ENCODE data around the gene SMTNL1. TPM values are rescaled to one million over a fixed set of nuclear protein-coding genes. Genes with fewer than 3 reads are reported as not detected.

SMTNL1 gene
- total RNA-seq, 1 experiment from 2014 or later = 0.26 TPM

GRCh38 chr11:57506522-57506921 lies 30.9 kb upstream of the SMTNL1 start (continued):
- TF ChIP-seq, protein P1, sequence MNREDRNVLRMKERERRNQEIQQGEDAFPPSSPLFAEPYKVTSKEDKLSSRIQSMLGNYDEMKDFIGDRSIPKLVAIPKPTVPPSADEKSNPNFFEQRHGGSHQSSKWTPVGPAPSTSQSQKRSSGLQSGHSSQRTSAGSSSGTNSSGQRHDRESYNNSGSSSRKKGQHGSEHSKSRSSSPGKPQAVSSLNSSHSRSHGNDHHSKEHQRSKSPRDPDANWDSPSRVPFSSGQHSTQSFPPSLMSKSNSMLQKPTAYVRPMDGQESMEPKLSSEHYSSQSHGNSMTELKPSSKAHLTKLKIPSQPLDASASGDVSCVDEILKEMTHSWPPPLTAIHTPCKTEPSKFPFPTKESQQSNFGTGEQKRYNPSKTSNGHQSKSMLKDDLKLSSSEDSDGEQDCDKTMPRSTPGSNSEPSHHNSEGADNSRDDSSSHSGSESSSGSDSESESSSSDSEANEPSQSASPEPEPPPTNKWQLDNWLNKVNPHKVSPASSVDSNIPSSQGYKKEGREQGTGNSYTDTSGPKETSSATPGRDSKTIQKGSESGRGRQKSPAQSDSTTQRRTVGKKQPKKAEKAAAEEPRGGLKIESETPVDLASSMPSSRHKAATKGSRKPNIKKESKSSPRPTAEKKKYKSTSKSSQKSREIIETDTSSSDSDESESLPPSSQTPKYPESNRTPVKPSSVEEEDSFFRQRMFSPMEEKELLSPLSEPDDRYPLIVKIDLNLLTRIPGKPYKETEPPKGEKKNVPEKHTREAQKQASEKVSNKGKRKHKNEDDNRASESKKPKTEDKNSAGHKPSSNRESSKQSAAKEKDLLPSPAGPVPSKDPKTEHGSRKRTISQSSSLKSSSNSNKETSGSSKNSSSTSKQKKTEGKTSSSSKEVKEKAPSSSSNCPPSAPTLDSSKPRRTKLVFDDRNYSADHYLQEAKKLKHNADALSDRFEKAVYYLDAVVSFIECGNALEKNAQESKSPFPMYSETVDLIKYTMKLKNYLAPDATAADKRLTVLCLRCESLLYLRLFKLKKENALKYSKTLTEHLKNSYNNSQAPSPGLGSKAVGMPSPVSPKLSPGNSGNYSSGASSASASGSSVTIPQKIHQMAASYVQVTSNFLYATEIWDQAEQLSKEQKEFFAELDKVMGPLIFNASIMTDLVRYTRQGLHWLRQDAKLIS (CRISPR knock-in tag; IDR thresholded peaks at IDR 0.05; ENCODE audit: borderline replicate concordance) = no peak
- no peak for TF ChIP-seq ZNF671 (CRISPR knock-in tag; IDR thresholded peaks at IDR 0.05)
- no peak for TF ChIP-seq FOXJ3 (CRISPR knock-in tag; IDR thresholded peaks at IDR 0.05; ENCODE audit: borderline replicate concordance)
- TF ChIP-seq, protein P2, sequence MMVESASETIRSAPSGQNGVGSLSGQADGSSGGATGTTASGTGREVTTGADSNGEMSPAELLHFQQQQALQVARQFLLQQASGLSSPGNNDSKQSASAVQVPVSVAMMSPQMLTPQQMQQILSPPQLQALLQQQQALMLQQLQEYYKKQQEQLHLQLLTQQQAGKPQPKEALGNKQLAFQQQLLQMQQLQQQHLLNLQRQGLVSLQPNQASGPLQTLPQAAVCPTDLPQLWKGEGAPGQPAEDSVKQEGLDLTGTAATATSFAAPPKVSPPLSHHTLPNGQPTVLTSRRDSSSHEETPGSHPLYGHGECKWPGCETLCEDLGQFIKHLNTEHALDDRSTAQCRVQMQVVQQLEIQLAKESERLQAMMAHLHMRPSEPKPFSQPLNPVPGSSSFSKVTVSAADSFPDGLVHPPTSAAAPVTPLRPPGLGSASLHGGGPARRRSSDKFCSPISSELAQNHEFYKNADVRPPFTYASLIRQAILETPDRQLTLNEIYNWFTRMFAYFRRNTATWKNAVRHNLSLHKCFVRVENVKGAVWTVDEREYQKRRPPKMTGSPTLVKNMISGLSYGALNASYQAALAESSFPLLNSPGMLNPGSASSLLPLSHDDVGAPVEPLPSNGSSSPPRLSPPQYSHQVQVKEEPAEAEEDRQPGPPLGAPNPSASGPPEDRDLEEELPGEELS (CRISPR knock-in tag; IDR thresholded peaks at IDR 0.05) = no peak
- TF ChIP-seq, protein P3, sequence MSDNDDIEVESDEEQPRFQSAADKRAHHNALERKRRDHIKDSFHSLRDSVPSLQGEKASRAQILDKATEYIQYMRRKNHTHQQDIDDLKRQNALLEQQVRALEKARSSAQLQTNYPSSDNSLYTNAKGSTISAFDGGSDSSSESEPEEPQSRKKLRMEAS (CRISPR knock-in tag; IDR thresholded peaks at IDR 0.05) = no peak
- no peak for TF ChIP-seq SOX15 (CRISPR knock-in tag; IDR thresholded peaks at IDR 0.05)
- TF ChIP-seq JAZF1 (CRISPR knock-in tag; IDR thresholded peaks at IDR 0.05) = no peak
- TF ChIP-seq GABPB1 (CRISPR knock-in tag; IDR thresholded peaks at IDR 0.05) = no peak

DNA sequence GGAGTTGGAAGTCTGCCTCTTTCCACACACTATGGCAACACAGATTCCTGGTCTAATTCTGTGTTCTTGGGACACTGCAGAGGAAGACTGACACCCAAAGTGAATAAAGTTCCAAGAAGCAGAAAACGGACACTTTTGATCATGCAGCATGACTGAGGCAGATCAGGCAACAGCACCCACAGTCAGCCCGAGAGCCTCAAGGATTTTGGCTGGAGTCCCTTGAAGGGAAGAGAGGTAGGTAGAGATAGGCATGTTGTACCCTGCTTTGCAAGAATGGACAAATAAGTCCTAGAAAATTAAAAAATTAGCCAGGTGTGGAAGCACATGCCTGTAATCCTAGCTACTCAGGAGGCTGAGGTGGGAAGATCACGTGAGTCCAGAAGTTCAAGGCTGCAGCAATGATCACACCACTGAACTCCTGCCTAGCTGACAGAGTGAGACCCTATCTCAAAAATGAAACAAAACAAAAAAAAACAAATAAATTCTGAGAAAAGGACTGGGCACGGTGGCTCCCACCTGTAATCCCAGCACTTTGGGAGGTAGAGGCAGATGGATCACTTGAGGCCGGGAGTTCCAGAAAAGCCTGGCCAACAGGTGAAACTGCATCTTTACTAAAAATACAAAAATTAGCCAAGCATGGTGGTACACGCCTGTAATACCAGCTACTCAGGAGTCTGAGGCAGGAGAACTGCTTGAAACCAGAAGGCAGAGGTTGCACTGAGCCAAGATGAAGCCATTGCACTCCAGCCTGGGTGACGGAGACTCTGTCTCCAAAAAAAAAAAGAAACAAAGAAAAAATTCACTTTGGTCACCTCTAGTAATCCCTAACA lies 28.8 kb upstream of the SMTNL1 start:
- Mint-ChIP-seq H3K4me3 (no peak overlapping the region), H3K27me3 (ENCODE audit: low read depth) (no peaks in the 10 kb centered on the region), H3K4me1 (peaks cover 18% of the 10 kb centered on the region), H3K36me3 (peaks cover 5% of the 10 kb centered on the region; the same call in 1 of the 2 replicates), H3K27ac (no peak overlapping the region; the same call in 1 of the 2 replicates), H3K9me3 (no peaks in the 10 kb centered on the region)
- ATAC-seq (no peak), DNase-seq (ENCODE audit: low spot score) (no peak)
- TF ChIP-seq, protein P4, sequence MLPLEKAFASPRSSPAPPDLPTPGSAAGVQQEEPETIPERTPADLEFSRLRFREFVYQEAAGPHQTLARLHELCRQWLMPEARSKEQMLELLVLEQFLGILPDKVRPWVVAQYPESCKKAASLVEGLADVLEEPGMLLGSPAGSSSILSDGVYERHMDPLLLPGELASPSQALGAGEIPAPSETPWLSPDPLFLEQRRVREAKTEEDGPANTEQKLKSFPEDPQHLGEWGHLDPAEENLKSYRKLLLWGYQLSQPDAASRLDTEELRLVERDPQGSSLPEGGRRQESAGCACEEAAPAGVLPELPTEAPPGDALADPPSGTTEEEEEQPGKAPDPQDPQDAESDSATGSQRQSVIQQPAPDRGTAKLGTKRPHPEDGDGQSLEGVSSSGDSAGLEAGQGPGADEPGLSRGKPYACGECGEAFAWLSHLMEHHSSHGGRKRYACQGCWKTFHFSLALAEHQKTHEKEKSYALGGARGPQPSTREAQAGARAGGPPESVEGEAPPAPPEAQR (CRISPR knock-in tag; IDR thresholded peaks at IDR 0.05) = no peak
- no peak for TF ChIP-seq RELA (CRISPR knock-in tag; IDR thresholded peaks at IDR 0.05; ENCODE audit: borderline replicate concordance)
- no peak for TF ChIP-seq PRRX2 (CRISPR knock-in tag; IDR thresholded peaks at IDR 0.05)
- TF ChIP-seq GRHL2 (CRISPR knock-in tag; IDR thresholded peaks at IDR 0.05; ENCODE audit: insufficient replicate concordance, severe bottlenecking) = no peak
- no peak for TF ChIP-seq ERG (CRISPR knock-in tag; IDR thresholded peaks at IDR 0.05)
- TF ChIP-seq, protein P1 (CRISPR knock-in tag; IDR thresholded peaks at IDR 0.05; ENCODE audit: borderline replicate concordance) = no peak
- no peak for TF ChIP-seq ZNF425 (CRISPR knock-in tag; conservative IDR thresholded peaks at IDR 0.05)
- TF ChIP-seq, protein P5, sequence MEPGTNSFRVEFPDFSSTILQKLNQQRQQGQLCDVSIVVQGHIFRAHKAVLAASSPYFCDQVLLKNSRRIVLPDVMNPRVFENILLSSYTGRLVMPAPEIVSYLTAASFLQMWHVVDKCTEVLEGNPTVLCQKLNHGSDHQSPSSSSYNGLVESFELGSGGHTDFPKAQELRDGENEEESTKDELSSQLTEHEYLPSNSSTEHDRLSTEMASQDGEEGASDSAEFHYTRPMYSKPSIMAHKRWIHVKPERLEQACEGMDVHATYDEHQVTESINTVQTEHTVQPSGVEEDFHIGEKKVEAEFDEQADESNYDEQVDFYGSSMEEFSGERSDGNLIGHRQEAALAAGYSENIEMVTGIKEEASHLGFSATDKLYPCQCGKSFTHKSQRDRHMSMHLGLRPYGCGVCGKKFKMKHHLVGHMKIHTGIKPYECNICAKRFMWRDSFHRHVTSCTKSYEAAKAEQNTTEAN (CRISPR knock-in tag; IDR thresholded peaks at IDR 0.05) = no peak
- TF ChIP-seq ATF1 (CRISPR knock-in tag; IDR thresholded peaks at IDR 0.05) = no peak
- no peak for TF ChIP-seq ETV6 (CRISPR knock-in tag; IDR thresholded peaks at IDR 0.05)
- CTCF ChIA-PET = interaction anchor here (0.8 to 1.2 kb wide), 4 partner anchors 15 to 136 kb away, joined by 3 to 4 read pairs (median 3); no protein-coding TSS in a partner anchor
- POLR2A ChIA-PET = no interaction called here

All from WTC11 (cell line).